GM19397 (cell line): ENCODE data around the gene TTLL10.
"Not testable (repeated sequence)": the region's sequence is repeated elsewhere in the genome, so short reads cannot be mapped to it uniquely, and the experiment has no call there.

Source experiments
- ATAC-seq: cut with Tn5 transposase; IDR thresholded peaks from one replicate; pipeline ENCODE4 v1.9.1; 2021; ENCODE audit warnings: mild to moderate bottlenecking, moderate library complexity; ENCODE audit not compliant: unreplicated experiment

TTLL10 gene

DNA sequence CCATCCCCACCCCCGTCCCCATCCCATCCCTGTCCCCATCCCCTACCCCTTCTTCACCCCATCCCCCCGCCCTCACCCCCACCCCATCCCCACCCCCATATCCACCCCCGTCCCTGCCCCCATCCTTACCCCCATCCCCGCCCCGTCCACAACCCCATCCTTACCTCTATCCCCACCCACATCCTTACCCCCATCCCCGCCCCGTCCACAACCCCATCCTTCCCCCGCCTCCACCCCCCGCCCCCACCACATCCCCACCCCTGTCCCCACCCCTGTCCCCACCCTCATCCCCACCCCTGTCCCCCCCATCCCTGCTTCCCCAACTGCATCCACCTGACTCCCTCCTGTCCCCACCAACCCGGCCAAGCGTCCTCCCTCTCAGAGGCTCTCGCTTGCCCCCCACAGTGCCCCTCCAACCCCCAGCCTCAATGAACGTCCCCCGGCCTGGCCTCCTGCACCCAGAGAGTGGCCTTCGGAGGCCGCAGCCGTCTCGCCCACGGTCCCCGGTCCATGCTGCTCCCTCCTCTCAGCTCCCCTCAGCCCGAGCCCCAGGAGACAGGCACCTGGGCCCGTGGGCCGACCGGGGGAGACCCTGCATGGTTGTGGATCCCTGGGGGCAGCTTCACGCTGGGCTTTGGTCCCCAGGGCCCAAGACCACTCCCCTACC, 32.3 kb upstream of the TTLL10 start:
- ATAC-seq: no peak

- ATAC-seq: no peak
These were observed 31.8 kb upstream of the TTLL10 start for GRCh38 chr1:1141911-1142250.

DNA sequence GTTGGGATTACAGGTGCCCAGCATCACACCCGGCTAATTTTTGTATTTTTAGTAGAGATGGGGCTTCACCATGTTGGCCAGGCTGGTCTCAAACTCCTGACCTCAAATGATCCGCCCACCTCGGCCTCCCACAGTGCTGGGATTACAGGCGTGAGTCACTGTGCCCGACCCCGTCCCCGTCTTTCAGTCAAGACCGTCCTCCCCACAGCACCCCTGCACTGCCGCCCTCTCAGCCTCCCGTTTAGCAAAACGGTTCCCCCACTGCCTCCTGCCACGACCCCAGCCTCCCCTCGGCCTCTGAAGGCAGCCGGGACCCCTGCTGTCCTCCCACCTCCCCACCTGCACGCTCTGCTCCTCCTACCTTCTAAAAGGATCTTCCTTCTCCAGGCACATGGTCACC, 31.3 kb upstream of the TTLL10 start:
- not testable (repeated sequence) for ATAC-seq

GRCh38 chr1:1142844-1143243, 30.8 kb upstream of the TTLL10 start:
- no peak for ATAC-seq

DNA sequence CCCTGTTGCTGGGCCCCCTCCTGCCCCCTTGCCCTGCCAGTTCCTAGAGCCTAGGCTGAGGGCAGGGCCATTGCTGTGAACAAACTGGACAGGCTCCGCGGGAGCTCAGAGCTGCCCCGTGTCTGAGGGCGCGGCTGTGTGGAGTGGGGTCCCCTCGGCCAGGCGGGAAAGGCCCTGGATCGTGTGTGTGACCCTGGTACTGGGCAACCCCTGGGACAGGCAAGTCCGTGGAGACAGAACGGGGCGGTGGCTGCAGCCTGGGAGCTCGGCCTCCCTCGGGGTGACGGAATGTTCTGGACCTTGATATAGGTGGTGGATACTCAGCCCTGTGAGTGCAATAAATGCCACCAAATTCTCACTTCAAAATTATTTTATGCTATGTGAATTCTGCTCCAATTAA, 30.0 kb upstream of the TTLL10 start:
- no peak for ATAC-seq

DNA sequence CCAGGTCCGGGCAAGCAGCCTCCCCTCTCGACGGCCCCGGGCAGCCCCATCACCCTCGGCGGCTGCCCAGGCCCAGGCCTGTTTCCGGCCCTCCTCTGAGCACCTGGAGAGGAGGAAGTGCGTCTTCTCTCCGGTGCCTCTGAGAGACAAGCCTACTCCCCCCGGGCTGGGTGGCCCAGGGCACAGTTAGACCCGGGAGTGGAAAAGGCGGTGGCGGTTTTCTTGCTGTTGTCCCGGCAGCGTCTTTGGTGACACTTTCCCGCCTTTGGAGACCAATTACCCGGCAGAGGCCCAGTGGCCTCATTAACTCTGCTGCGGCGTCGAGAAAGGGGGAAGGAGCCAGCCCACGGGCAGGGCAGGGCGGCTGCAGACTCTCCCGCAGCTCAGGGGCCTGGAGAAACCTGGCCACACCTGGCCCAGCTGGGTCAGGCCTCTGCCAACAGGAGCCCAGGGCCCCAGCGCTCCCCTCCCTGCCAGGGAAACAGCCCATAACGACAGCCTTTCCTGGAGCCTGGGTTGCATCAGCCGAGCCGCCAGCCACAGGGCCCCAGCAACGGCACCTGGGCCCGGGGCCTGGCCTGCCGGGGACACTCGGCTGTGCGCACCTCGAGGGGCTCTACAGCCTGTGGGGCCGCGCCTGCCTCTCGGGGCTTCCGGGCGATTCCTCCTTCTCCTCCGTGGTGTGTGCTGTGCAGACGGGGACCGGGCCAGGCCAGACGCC, 29.4 kb upstream of the TTLL10 start:
- ATAC-seq: no peak

DNA sequence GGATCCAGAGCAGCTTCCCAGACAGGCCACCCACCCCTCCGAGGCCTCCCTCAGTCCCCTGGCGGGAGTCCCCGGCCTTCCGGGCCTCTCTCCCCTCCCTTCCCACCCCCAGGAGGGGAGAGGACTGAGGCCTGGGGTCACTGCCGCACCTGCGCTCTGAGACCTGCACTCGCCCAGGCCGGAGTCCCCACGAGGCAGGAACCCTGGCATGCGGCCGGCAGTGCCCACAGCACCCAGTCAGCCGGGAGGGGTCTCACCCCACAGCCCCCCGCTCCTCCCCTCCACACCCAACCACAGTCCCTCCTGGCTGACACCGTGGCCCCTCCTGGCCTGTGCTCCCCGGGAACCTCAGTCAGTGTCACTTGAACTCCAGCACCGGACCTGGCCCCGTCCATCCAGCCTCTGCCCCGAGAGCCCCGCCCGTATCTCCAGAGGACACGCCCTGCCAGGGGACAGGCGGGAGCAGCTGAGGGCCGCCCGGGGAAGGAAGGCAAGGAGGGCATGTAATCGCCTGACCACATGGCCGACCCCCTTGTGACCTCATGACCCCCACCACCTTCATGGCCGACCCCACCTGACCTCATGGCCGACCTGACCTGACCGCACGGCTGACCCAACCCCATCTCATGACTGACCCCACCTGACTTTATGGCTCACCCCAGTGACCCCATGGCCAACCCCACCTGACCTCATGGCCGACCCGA, 28.7 kb upstream of the TTLL10 start:
- no peak for ATAC-seq

GRCh38 chr1:1145547-1145914, 28.1 kb upstream of the TTLL10 start:
- ATAC-seq: no peak

- no peak for ATAC-seq
These were observed 27.7 kb upstream of the TTLL10 start for GRCh38 chr1:1146026-1146425.

DNA sequence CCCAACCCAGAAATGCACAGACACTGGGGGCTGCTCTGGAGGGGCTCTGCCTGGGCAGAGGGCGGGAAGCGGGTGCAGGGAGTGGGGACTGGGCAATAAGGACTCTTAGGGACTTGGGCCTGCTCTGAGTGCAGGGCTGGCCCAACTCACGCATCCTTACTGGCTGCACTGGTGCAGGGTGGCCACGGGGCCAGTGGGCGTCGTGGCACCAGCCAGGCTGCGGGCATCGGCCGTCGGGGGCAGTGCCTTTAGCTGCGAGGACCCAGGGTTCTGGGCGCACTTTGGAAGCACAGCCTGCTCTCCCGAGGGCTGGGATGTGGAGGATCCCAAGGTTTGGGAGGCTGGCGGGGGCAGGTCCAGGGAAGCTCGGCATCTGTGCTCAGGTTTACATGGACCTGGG, 27.1 kb upstream of the TTLL10 start:
- no peak for ATAC-seq

DNA sequence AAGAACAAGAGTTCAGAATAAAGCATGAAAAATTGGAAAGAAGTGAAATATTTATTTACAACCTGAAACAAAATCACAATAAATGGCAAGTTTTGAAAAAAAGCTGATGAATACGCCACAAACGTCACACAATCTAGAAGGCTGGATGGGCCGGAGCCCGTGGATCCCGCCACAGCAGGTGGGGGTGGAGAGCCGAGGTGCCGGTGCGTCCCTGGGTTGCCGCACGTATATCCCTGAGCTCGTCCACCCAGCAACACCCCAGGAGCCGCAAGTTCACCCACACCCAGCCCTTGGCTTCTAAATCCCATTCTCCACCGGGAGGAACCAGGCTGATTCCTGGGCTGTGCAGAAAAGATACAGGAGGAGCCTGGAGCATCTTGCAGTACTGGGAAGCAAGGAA, 25.6 kb upstream of the TTLL10 start:
- ATAC-seq: no peak

DNA sequence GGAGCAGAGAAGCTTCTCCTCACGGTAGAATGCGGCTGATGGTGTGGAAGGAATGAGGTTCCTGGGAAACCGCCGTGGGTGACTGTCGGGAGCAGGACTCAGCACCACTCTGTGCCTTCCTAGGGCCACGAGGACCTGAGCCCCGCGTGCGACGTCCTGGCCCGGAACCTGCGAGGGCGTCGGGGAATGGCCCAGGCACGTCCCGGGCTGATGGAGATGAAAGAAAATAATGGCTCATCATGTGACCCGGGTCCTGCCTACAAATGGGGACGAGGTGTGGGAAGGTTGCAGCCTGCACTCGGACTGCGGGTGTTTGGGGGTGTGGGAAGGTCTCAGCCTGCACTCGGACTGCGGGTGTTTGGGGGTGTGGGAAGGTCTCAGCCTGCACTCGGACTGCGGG, 25.1 kb upstream of the TTLL10 start:
- no peak for ATAC-seq

DNA sequence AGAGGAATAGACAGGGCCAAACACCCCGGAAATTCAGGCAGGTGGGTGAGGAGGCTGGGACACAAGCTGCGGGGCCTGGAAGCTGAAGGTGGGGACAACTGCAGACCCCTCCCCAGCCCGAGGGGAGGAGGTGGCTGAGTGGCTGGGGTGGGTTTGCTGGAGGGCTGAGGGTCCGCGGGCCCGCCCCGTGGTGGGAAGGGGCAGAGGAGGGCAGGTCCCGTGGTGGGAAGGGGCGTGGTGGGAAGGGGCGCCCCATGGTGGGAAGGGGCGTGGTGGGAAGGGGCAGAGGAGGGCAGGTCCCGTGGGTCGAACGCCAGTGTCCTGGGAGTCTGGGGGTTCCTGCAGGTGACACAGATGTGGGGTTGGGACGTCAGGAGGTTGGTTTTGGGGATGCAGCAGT, 24.3 kb upstream of the TTLL10 start:
- no peak for ATAC-seq

GRCh38 chr1:1150100-1150499, 23.6 kb upstream of the TTLL10 start:
- ATAC-seq: no peak

GRCh38 chr1:1151306-1151705, 22.4 kb upstream of the TTLL10 start:
- no peak for ATAC-seq

DNA sequence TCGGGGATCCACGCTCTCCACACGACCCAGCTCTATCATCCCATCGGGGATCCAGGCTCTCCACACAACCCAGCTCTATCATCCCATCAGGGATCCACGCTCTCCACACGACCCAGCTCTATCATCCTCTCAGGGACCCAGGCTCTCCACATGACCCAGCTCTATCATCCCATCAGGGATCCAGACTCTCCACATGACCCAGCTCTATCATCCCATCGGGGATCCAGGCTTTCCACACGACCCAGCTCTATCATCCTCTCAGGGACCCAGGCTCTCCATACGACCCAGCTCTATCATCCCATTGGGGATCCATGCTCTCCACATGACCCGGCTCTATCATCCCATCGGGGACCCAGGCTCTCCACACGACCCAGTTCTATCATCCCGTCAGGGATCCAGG, 21.2 kb upstream of the TTLL10 start:
- ATAC-seq: not testable (repeated sequence)

GRCh38 chr1:1153215-1153614, 20.5 kb upstream of the TTLL10 start:
- not testable (repeated sequence) for ATAC-seq

- ATAC-seq: no peak
These were observed 19.8 kb upstream of the TTLL10 start for GRCh38 chr1:1153874-1154273.

DNA sequence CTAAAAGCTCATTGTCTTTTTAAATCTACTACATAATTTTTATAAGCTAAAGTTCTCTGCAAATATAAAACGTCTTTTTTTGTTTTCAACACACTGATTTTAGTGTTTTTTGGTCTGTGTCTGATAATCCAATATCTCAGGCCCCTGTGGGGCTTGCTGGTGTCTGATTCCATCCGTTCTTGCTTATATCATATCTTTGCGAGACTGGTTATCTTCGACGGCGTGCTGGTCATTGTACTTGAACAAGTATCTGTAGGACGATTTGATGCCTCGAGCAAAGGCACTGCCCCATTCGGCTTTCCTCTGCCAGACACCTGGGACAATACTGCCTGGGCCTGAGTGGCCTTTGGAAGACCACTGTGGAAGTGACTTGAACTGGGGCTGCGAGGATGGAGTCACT, 18.4 kb upstream of the TTLL10 start:
- ATAC-seq: no peak

GRCh38 chr1:1156140-1157032, 17.3 kb upstream of the TTLL10 start:
- ATAC-seq: no peak

- ATAC-seq: no peak
These were observed 16.7 kb upstream of the TTLL10 start for GRCh38 chr1:1157033-1157365.
